ENCODE results near the gene SLC17A2. TPM values are rescaled to one million over a fixed set of nuclear protein-coding genes. Genes with fewer than 3 reads are reported as not detected.

SLC17A2 gene
- total and polyA plus RNA-seq, 2 of the 13 experiments (the other 11 are each of a cell fraction or from before 2014, with no cell fraction given) = 11.2 to 32.4 TPM

DNA sequence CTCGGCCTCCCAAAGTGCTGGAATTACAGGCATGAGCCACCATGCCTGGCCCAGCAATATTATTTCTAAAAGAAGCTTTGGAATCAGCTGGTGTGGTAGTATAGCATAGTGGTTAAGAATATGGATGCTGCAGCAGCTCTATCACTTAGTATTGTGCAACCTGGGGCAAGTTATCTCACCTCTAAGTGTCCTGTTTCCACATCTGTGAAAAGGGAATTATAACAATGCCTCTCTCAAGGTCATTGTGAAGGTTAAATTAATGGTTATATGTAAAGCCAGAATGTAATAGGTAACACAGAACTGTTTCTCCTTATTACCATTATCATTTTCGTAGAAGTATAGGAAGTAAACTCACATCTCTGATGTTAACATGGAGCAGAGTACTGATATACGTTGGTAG, 14.2 kb downstream of the SLC17A2 start:
- Histone ChIP-seq H3K4me2 (ENCODE audit: low read depth, low read length) (no peak overlapping the region), H3K4me3 (replicated peaks in 1 of 3; ENCODE audit: insufficient read depth in 1 of 3, low read depth in 2 of 3, low read length in 3 of 3) (no peak overlapping the region), H3K36me3 (replicated peaks in 1 of 2; ENCODE audit: control insufficient read depth in 1 of 2, insufficient read depth in 2 of 2, low read length in 2 of 2) (peaks cover 4 to 25% of the 10 kb centered on the region in 2 experiments), H3K79me2 (ENCODE audit: insufficient read depth, low read length) (no peaks in the 10 kb centered on the region), H3K9ac (ENCODE audit: insufficient read depth, low read depth, low read length) (no peak overlapping the region), H3K27me3 (ENCODE audit: control insufficient read depth in 1 of 2, insufficient read depth in 2 of 2, low read length in 2 of 2) (no peaks in the 10 kb centered on the region), H2AFZ (ENCODE audit: low read length) (no peak overlapping the region), H4K20me1 (ENCODE audit: insufficient read depth, low read length) (no peaks in the 10 kb centered on the region), H3K9me3 (ENCODE audit: low read length) (no peaks in the 10 kb centered on the region), H3K4me1 (ENCODE audit: insufficient read depth, low read length) (peaks cover 34% of the 10 kb centered on the region), H3K27ac (ENCODE audit: extremely low read length, insufficient read depth, low read length) (no peak overlapping the region)
- FAIRE-seq (no peak), ATAC-seq (no peak), DNase-seq (ENCODE audit: low spot score) (no peak)
- POLR2A ChIA-PET = interaction anchor here (0.7 to 2.6 kb wide), 3 partner anchors 9 to 16 kb away, joined by 3 to 9 read pairs (median 5); no protein-coding TSS in a partner anchor
- 95% methylated on average over 3 of the region's 3 CpGs for WGBS (ENCODE audit: low lambda C conversion rate)
- CTCF ChIA-PET (ENCODE audit: low intra/inter-chr PET ratio, low total read pairs) = no interaction called here
- no TSS peak for BruUV-seq (replicated peaks)
- in situ Hi-C loops (cut with HindIII; ENCODE audit: extremely low pct_ligation_motif_present, low pct_unique_long_range_greater_than_20kb) (no loop called here), intact Hi-C loops (cut with micrococcal nuclease; ENCODE audit: unreplicated experiment) (no loop called here)
- TF ChIP-seq HNRNPLL (IDR thresholded peaks at IDR 0.05; ENCODE audit: low read depth, low read length, poor library complexity, severe bottlenecking) = no peak
- TF ChIP-seq CEBPB (IDR thresholded peaks at IDR 0.05; ENCODE audit: borderline replicate concordance, low read depth, low read length) = peak; percentile 72; the same call in 1 of the 2 replicates
- TF ChIP-seq NRL (CRISPR knock-in tag; IDR thresholded peaks at IDR 0.05; ENCODE audit: borderline replicate concordance) = no peak
- TF ChIP-seq NR2F2 (IDR thresholded peaks at IDR 0.05; ENCODE audit: borderline replicate concordance, low read depth) = no peak
- TF ChIP-seq CEBPG (CRISPR knock-in tag; IDR thresholded peaks at IDR 0.05) = peak; percentile 35; the same call in 1 of the 2 replicates
- no peak for TF ChIP-seq REXO4 (CRISPR knock-in tag; IDR thresholded peaks at IDR 0.05; ENCODE audit: borderline replicate concordance)
- TF ChIP-seq ZEB1 (IDR thresholded peaks at IDR 0.05; ENCODE audit: insufficient replicate concordance, low read depth) = no peak
- TF ChIP-seq ZNF451 (CRISPR knock-in tag; IDR thresholded peaks at IDR 0.05) = no peak

DNA sequence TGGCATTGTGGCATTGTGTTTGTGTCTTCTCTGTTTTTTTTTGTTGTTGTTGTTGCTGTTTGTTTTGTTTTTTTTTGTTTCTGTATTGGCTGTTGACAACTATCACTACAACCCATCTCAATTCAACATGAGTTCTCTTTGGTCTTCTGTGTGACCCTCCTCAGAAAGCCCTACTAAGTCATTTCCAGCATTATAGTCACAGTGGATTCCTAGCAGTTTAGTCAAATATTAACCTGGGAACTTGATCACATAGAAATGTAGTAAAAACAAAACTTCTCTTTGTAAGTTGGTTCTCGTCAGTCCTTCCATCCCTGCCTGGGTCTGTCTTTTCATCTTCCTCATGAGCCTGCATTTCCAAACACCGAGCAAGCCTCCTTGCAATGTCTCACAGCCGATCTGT, 16.8 kb downstream of the SLC17A2 start:
- ATAC-seq (peak; percentile 86), FAIRE-seq (peak; percentile 60), DNase-seq (ENCODE audit: low spot score) (peak; percentile 83)
- no peak overlapping the region; a peak in 1 of 6 replicates for H3K4me3 ChIP-seq (replicated peaks in 1 of 3; ENCODE audit: insufficient read depth in 1 of 3, low read depth in 2 of 3, low read length in 3 of 3)
- H3K9ac ChIP-seq (ENCODE audit: insufficient read depth, low read depth, low read length) = peak overlapping the region; percentile 29; the same call in 1 of the 2 replicates
- ChIA-PET POLR2A (interaction anchor here (1.0 to 2.6 kb wide), 3 partner anchors 15 to 17 kb away, joined by 4 to 9 read pairs (median 5); partner anchors contain the start of gene SLC17A2), CTCF (ENCODE audit: low intra/inter-chr PET ratio, low total read pairs) (no interaction called here)
- no peaks in the 10 kb centered on the region for H4K20me1 ChIP-seq (ENCODE audit: insufficient read depth, low read length)
- peak overlapping the region; percentile 62 for H3K27ac ChIP-seq (ENCODE audit: extremely low read length, insufficient read depth, low read length)
- intact Hi-C loops (cut with micrococcal nuclease; ENCODE audit: unreplicated experiment) (loop anchor here (1.0 to 5.0 kb wide), 3 partner anchors 16 to 271 kb away; no protein-coding TSS in a partner anchor), in situ Hi-C loops (cut with HindIII; ENCODE audit: extremely low pct_ligation_motif_present, low pct_unique_long_range_greater_than_20kb) (no loop called here)
- H3K9me3 ChIP-seq (ENCODE audit: low read length) = no peaks in the 10 kb centered on the region
- peaks cover 2 to 19% of the 10 kb centered on the region in 2 experiments; a peak in 3 of 5 replicates for H3K36me3 ChIP-seq (replicated peaks in 1 of 2; ENCODE audit: control insufficient read depth in 1 of 2, insufficient read depth in 2 of 2, low read length in 2 of 2)
- H3K4me1 ChIP-seq (ENCODE audit: insufficient read depth, low read length) = peaks cover 58% of the 10 kb centered on the region
- no peaks in the 10 kb centered on the region for H3K79me2 ChIP-seq (ENCODE audit: insufficient read depth, low read length)
- no peak overlapping the region for H2AFZ ChIP-seq (ENCODE audit: low read length)
- no TSS peak for BruUV-seq (replicated peaks)
- no peaks in the 10 kb centered on the region for H3K27me3 ChIP-seq (ENCODE audit: control insufficient read depth in 1 of 2, insufficient read depth in 2 of 2, low read length in 2 of 2)
- peak overlapping the region; percentile 38 for H3K4me2 ChIP-seq (ENCODE audit: low read depth, low read length)
- 13% methylated on average over 3 of the region's 3 CpGs for WGBS (ENCODE audit: low lambda C conversion rate)
- TF ChIP-seq ZBTB25 (CRISPR knock-in tag; IDR thresholded peaks at IDR 0.05) (peak; percentile 86), ZNF644 (CRISPR knock-in tag; IDR thresholded peaks at IDR 0.05; ENCODE audit: low read depth) (peak; percentile 62), ZNF615 (CRISPR knock-in tag; IDR thresholded peaks at IDR 0.05; ENCODE audit: borderline replicate concordance) (no peak), SIX1 (CRISPR knock-in tag; IDR thresholded peaks at IDR 0.05; ENCODE audit: borderline replicate concordance) (peak; percentile 79; the same call in 1 of the 2 replicates), HMG20A (CRISPR knock-in tag; IDR thresholded peaks at IDR 0.05; ENCODE audit: borderline replicate concordance) (peak; percentile 77), ZFAT (CRISPR knock-in tag; conservative IDR thresholded peaks at IDR 0.05) (no peak), ARID2 (CRISPR knock-in tag; IDR thresholded peaks at IDR 0.05; ENCODE audit: borderline replicate concordance) (no peak), FOXA3 (CRISPR knock-in tag; IDR thresholded peaks at IDR 0.05) (peak; percentile 60), ZNF331 (CRISPR knock-in tag; IDR thresholded peaks at IDR 0.05) (peak; percentile 37; the same call in 1 of the 2 replicates), RARG (CRISPR knock-in tag; IDR thresholded peaks at IDR 0.05; ENCODE audit: low read depth) (no peak), PHF21A (CRISPR knock-in tag; IDR thresholded peaks at IDR 0.05) (no peak)
- TF ChIP-seq, protein P1, sequence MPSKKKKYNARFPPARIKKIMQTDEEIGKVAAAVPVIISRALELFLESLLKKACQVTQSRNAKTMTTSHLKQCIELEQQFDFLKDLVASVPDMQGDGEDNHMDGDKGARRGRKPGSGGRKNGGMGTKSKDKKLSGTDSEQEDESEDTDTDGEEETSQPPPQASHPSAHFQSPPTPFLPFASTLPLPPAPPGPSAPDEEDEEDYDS (CRISPR knock-in tag; IDR thresholded peaks at IDR 0.05) = peak; percentile 69
